Left ventricle myocardium inferior (tissue), 1 donor: ENCODE data around the gene KLHL29. TPM values are rescaled to one million over a fixed set of nuclear protein-coding genes. Genes with fewer than 3 reads are reported as not detected.

Experiments used
- DNase-seq: peaks from one replicate; pipeline ENCODE4 v3.0.0-alpha.2; 2020
- H3K27ac ChIP-seq: fragments of 200-600 bp; replicated peaks from 2 replicates; pipeline ENCODE4 v1.8.0; 2021
- H3K27me3 ChIP-seq: fragments of 200-600 bp; 2 replicates; pipeline ENCODE4 v1.8.0; 2021; ENCODE audit warnings: low read depth
- H3K36me3 ChIP-seq: fragments of 200-600 bp; 2 replicates; pipeline ENCODE4 v1.8.0; 2021
- H3K4me1 ChIP-seq: fragments of 200-600 bp; 2 replicates; pipeline ENCODE4 v1.8.0; 2021
- H3K4me3 ChIP-seq: fragments of 200-600 bp; 2 replicates; pipeline ENCODE4 v1.8.0; 2021; ENCODE audit warnings: mild to moderate bottlenecking, moderate library complexity
- H3K9me3 ChIP-seq: fragments of 200-600 bp; replicated peaks from 2 replicates; pipeline ENCODE4 v1.8.0; 2021
- intact Hi-C: fragments of 100-400 bp; cut with micrococcal nuclease; formaldehyde crosslinking; loops from one replicate; pipeline ENCODE4 v1.11.0; 2022
- total RNA-seq: library from RNA; stranded (reverse); fragmentation: NEBNext Ultra II Directional; extraction: Animal tissue kit (Norgen Biotek cat#: 25700); gene quantifications from one replicate; pipeline ENCODE4 v1.2.1, GENCODE V29; 2021
- TF ChIP-seq, protein P1 (sequence below): fragments of 200-600 bp; IDR thresholded peaks from 2 replicates; pipeline ENCODE4 v1.8.0; 2021; ENCODE audit warnings: antibody characterized with exemption, mild to moderate bottlenecking, borderline replicate concordance
- donor health status: DM: no; HTN: yes; CAD: no; lungs with severe emphysema.

The KLHL29 gene
- total RNA-seq, 1 donor from 2014 or later: 1.1 TPM

DNA sequence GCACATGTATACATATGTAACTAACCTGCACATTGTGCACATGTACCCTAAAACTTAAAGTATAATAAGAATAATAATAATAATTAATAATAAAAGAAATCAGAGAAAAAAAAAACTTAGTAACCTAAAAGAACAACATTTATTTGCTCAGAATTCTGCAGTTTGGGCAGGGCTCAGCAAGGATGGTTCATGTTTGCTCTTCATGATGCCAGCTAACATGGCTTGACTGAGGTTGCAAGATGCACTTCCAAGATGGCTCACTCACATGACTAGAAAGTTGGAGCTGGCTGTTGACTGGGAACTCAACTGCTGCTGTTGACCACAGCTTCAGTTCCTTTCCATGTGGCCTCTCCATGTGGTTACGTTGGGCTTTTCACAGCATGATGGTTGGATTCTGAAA, 56.4 kb downstream of the KLHL29 start:
- DNase-seq: no peak
- intact Hi-C loops: no loop called here
- TF ChIP-seq, protein P1, sequence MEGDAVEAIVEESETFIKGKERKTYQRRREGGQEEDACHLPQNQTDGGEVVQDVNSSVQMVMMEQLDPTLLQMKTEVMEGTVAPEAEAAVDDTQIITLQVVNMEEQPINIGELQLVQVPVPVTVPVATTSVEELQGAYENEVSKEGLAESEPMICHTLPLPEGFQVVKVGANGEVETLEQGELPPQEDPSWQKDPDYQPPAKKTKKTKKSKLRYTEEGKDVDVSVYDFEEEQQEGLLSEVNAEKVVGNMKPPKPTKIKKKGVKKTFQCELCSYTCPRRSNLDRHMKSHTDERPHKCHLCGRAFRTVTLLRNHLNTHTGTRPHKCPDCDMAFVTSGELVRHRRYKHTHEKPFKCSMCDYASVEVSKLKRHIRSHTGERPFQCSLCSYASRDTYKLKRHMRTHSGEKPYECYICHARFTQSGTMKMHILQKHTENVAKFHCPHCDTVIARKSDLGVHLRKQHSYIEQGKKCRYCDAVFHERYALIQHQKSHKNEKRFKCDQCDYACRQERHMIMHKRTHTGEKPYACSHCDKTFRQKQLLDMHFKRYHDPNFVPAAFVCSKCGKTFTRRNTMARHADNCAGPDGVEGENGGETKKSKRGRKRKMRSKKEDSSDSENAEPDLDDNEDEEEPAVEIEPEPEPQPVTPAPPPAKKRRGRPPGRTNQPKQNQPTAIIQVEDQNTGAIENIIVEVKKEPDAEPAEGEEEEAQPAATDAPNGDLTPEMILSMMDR: no peak
- Histone ChIP-seq H3K36me3 (no peaks in the 10 kb centered on the region), H3K27me3 (peaks cover 3% of the 10 kb centered on the region), H3K4me3 (no peak overlapping the region), H3K4me1 (no peaks in the 10 kb centered on the region), H3K27ac (no peak overlapping the region), H3K9me3 (peaks cover 33% of the 10 kb centered on the region)

DNA sequence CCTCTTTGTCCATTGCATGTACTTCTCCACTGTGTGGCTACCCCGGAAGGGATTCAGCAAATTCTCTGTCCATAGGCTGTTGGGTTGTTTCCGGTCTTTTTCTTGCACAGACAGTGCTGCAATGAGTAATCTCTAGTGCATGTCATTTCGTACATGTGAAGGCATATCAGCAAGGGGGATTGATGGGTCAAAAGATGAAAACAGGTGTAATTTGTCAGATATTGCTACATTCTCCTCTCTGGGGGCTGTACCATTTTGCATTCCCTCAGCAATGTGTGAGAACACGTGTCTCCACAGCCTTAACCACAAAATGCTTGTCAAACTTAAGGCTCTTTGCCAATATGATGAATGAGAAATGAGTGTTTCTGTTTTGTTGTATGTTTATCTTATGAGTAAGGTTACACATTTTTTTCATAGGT, 60.5 kb downstream of the KLHL29 start:
- no peak overlapping the region for H3K27ac ChIP-seq
- intact Hi-C loops: no loop called here
- no peaks in the 10 kb centered on the region for H3K36me3 ChIP-seq
- H3K4me3 ChIP-seq: no peak overlapping the region
- peaks cover 3% of the 10 kb centered on the region for H3K27me3 ChIP-seq
- TF ChIP-seq, protein P1: no peak
- DNase-seq: no peak
- peaks cover 24% of the 10 kb centered on the region for H3K9me3 ChIP-seq
- H3K4me1 ChIP-seq: peaks cover 9% of the 10 kb centered on the region

DNA sequence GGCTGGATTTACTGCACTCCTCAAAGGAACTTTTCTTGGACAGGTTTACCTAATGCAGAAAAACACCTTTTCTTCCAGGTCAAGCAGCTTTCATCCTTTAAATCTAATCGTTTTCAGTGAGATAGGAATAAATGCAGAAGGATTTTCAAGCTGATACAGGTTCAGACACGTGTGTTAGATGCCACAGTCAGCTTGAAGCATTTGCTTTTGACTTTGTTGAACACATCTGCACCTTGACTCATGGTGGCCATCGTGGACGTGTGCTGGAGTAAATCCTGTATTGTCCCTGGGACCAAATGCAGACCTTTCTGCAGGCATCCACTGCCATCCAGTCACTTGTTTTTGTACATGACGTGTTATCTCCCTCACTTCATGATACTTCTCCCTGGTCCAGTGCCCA, 61.9 kb downstream of the KLHL29 start:
- Histone ChIP-seq H3K4me3 (no peak overlapping the region), H3K27me3 (peaks cover 3% of the 10 kb centered on the region), H3K36me3 (no peaks in the 10 kb centered on the region), H3K4me1 (peaks cover 9% of the 10 kb centered on the region), H3K9me3 (peaks cover 13% of the 10 kb centered on the region), H3K27ac (no peak overlapping the region)
- no peak for DNase-seq
- intact Hi-C loops: no loop called here
- TF ChIP-seq, protein P1: no peak

- Histone ChIP-seq H3K9me3 (peaks cover 8% of the 10 kb centered on the region), H3K27ac (no peak overlapping the region), H3K4me3 (no peak overlapping the region), H3K36me3 (no peaks in the 10 kb centered on the region), H3K4me1 (peaks cover 9% of the 10 kb centered on the region), H3K27me3 (peaks cover 3% of the 10 kb centered on the region)
- TF ChIP-seq, protein P1: no peak
- intact Hi-C loops: no loop called here
- DNase-seq: no peak
Observed at GRCh38 chr2:23447405-23447804, 62.4 kb downstream of the KLHL29 start.

GRCh38 chr2:23448906-23449305, 63.9 kb downstream of the KLHL29 start:
- intact Hi-C loops: no loop called here
- H3K9me3 ChIP-seq: no peaks in the 10 kb centered on the region
- H3K4me3 ChIP-seq: no peak overlapping the region
- H3K27me3 ChIP-seq: peaks cover 3% of the 10 kb centered on the region
- H3K36me3 ChIP-seq: no peaks in the 10 kb centered on the region
- TF ChIP-seq, protein P1: no peak
- DNase-seq: no peak
- no peak overlapping the region for H3K27ac ChIP-seq
- peaks cover 13% of the 10 kb centered on the region for H3K4me1 ChIP-seq

DNA sequence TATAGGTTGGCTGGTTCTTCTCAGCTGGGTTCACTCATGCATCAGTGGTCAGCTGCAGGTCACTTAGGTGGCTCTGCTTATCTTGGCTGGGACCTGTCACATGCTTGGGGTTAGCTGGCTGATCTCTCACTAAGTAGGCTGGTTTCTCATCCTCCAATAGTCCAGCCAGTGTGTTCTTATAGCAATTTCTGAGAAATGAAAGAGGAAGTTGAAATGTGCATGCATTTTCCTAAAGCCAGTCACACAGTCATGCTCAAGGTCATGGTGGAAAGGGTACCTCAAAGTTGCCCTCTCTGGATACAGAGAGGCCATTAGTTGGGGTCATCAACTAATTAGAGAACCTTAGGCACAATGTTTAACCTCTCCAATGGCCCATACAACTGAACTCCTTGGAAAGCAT, 64.4 kb downstream of the KLHL29 start:
- Histone ChIP-seq H3K4me1 (peaks cover 13% of the 10 kb centered on the region), H3K9me3 (no peaks in the 10 kb centered on the region), H3K36me3 (no peaks in the 10 kb centered on the region), H3K27ac (no peak overlapping the region), H3K4me3 (no peak overlapping the region), H3K27me3 (peaks cover 3% of the 10 kb centered on the region)
- TF ChIP-seq, protein P1: no peak
- intact Hi-C loops: no loop called here
- DNase-seq: no peak
